Progenitor cell of endocrine pancreas (in vitro differentiated cells): ENCODE measurements around the gene CELF3. TPM values are rescaled to one million over a fixed set of nuclear protein-coding genes. Genes with fewer than 3 reads are reported as not detected.

Experiments used
- DNase-seq: peaks from one replicate; pipeline ENCODE4 v3.0.0; 2021; ENCODE audit warnings: low spot score; ENCODE audit not compliant: unreplicated experiment
- H3K27ac Mint-ChIP-seq: 2 replicates; pipeline ENCODE4 v1.8.0; 2021; ENCODE audit warnings: mild to moderate bottlenecking, moderate library complexity, mixed read lengths
- H3K27me3 Mint-ChIP-seq: 2 replicates; pipeline ENCODE4 v1.8.0; 2021; ENCODE audit warnings: mixed read lengths
- H3K36me3 Mint-ChIP-seq: 2 replicates; pipeline ENCODE4 v1.8.0; 2022; ENCODE audit warnings: mixed read lengths; ENCODE audit not compliant: insufficient read depth
- H3K4me1 Mint-ChIP-seq: 2 replicates; pipeline ENCODE4 v1.8.0; 2021; ENCODE audit warnings: low read depth, mixed read lengths
- H3K4me3 Mint-ChIP-seq: 2 replicates; pipeline ENCODE4 v1.8.0; 2021; ENCODE audit warnings: low read depth, mild to moderate bottlenecking, moderate library complexity, mixed read lengths
- H3K9me3 Mint-ChIP-seq: 2 replicates; pipeline ENCODE4 v1.8.0; 2021; ENCODE audit warnings: low read depth, mixed read lengths
- CTCF ChIP-seq: fragments of 200-600 bp; sonication (generic); IDR thresholded peaks from one replicate; pipeline ENCODE4 v1.5.0; 2021; ENCODE audit warnings: antibody characterized with exemption, mild to moderate bottlenecking; ENCODE audit not compliant: unreplicated experiment
- total RNA-seq: library from RNA; stranded (reverse); gene quantifications from 2 replicates; pipeline ENCODE4 v1.2.1, GENCODE V29; 2021

Gene CELF3
- total RNA-seq, 1 donor from 2014 or later: 22.6 TPM

GRCh38 chr1:151711044-151711800, 5.4 kb downstream of the CELF3 start:
- no peak for TF ChIP-seq CTCF
- Mint-ChIP-seq H3K27me3 (no peaks in the 10 kb centered on the region), H3K4me3 (no peak overlapping the region), H3K9me3 (no peaks in the 10 kb centered on the region), H3K36me3 (no peaks in the 10 kb centered on the region), H3K27ac (no peak overlapping the region), H3K4me1 (peaks cover 33% of the 10 kb centered on the region)
- no peak for DNase-seq

GRCh38 chr1:151710187-151710840, 6.3 kb downstream of the CELF3 start:
- DNase-seq: no peak
- no peaks in the 10 kb centered on the region for H3K27me3 Mint-ChIP-seq
- H3K4me3 Mint-ChIP-seq: no peak overlapping the region
- peaks cover 26% of the 10 kb centered on the region for H3K4me1 Mint-ChIP-seq
- H3K36me3 Mint-ChIP-seq: peaks cover 3% of the 10 kb centered on the region
- TF ChIP-seq CTCF: no peak
- no peaks in the 10 kb centered on the region for H3K9me3 Mint-ChIP-seq
- no peak overlapping the region for H3K27ac Mint-ChIP-seq

- H3K27me3 Mint-ChIP-seq: no peaks in the 10 kb centered on the region
Measured at GRCh38 chr1:151708891-151709290, 7.7 kb downstream of the CELF3 start.

GRCh38 chr1:151707541-151708065, 9.0 kb downstream of the CELF3 start:
- H3K27me3 Mint-ChIP-seq: no peaks in the 10 kb centered on the region
- peaks cover 8% of the 10 kb centered on the region for H3K36me3 Mint-ChIP-seq
- H3K4me3 Mint-ChIP-seq: no peak overlapping the region
- no peak for DNase-seq
- peaks cover 32% of the 10 kb centered on the region for H3K4me1 Mint-ChIP-seq
- no peaks in the 10 kb centered on the region for H3K9me3 Mint-ChIP-seq
- H3K27ac Mint-ChIP-seq: no peak overlapping the region
- no peak for TF ChIP-seq CTCF

More at GRCh38 chr1:151708891-151709290, 7.7 kb downstream of the CELF3 start:
- Mint-ChIP-seq H3K27ac (no peak overlapping the region), H3K4me3 (no peak overlapping the region), H3K4me1 (peaks cover 32% of the 10 kb centered on the region), H3K36me3 (peaks cover 6% of the 10 kb centered on the region), H3K9me3 (no peaks in the 10 kb centered on the region)
- DNase-seq: no peak
- no peak for TF ChIP-seq CTCF

GRCh38 chr1:151706464-151707415, 9.9 kb downstream of the CELF3 start:
- no peak for TF ChIP-seq CTCF
- Mint-ChIP-seq H3K36me3 (peaks cover 9% of the 10 kb centered on the region), H3K4me1 (peaks cover 27% of the 10 kb centered on the region), H3K4me3 (no peak overlapping the region), H3K27me3 (no peaks in the 10 kb centered on the region), H3K27ac (no peak overlapping the region), H3K9me3 (no peaks in the 10 kb centered on the region)
- DNase-seq: no peak
